Psoas muscle (tissue), 8 donors: ENCODE results near the gene NPB. TPM values are rescaled to one million over a fixed set of nuclear protein-coding genes. Genes with fewer than 3 reads are reported as not detected.
A peak's percentile ranks its signal among the peaks of the same experiment; 100 is the strongest.

Source experiments
- ATAC-seq, 4 donors: fragments of 200-7000 bp; cut with Tn5 transposase; one replicate each; pipeline ENCODE4 v1.9.1; 2020; ENCODE audit warnings: moderate library complexity in 3 of 4, mild to moderate bottlenecking in 2 of 4
- DNase-seq, 2 donors: peaks; one replicate each; pipeline ENCODE4 v3.0.0-alpha.2; 2020
- H3K27ac ChIP-seq: fragments of 200-600 bp; one replicate; pipeline ENCODE4 v1.8.0; 2022
- H3K27me3 ChIP-seq, 3 donors: fragments of 200-600 bp in 1 of 3; one replicate each; pipeline versions ENCODE4 v1.6.1 to v1.8.0; 2013 to 2022; ENCODE audit warnings: low read length in 2 of 3, mild to moderate bottlenecking in 2 of 3, moderate library complexity in 1 of 3; ENCODE audit not compliant: insufficient read depth in 3 of 3
- H3K36me3 ChIP-seq, 2 donors: fragments of 200-600 bp in 1 of 2; one replicate each; pipeline versions ENCODE4 v1.6.1 to v1.8.0; 2013 to 2022; ENCODE audit warnings: low read depth in 1 of 2, mild to moderate bottlenecking in 1 of 2, moderate library complexity in 1 of 2; ENCODE audit not compliant: insufficient read depth in 1 of 2
- H3K4me1 ChIP-seq: fragments of 200-600 bp; one replicate; pipeline ENCODE4 v1.8.0; 2022
- H3K4me3 ChIP-seq: fragments of 200-600 bp; one replicate; pipeline ENCODE4 v1.8.0; 2022; ENCODE audit warnings: mild to moderate bottlenecking
- H3K9me3 ChIP-seq: fragments of 200-600 bp; one replicate; pipeline ENCODE4 v1.8.0; 2022
- CTCF ChIP-seq: fragments of 200-600 bp; IDR thresholded peaks from one replicate; pipeline ENCODE4 v1.8.0; 2022; ENCODE audit warnings: antibody characterized with exemption
- WGBS, 3 donors: extraction: QIAGEN DNeasy Blood & Tissue Kit; methylation state at CpG; one replicate each; pipeline versions ENCODE4 v1.1.6 to v1.1.7; 2013; 5-methylcytosine and 5-hydroxymethylcytosine counted together
- intact Hi-C, 2 donors: fragments of 100-400 bp; cut with DNase I; formaldehyde crosslinking; loops; one replicate each; pipeline versions ENCODE4 v1.11.0 to v1.14.2; 2022
- polyA plus RNA-seq, 3 donors: library from polyadenylated mRNA; stranded (reverse); fragments of 200-250 nt; gene quantifications; one replicate each; pipeline ENCODE4 v1.2.3, GENCODE V29; 2013
- total RNA-seq, 4 donors: library from RNA; stranded (reverse); fragmentation: NEBNext Ultra II Directional in 2 of 4; extraction: Animal tissue kit (Norgen Biotek cat#: 25700) in 2 of 4; gene quantifications; one replicate each; pipeline versions ENCODE4 v1.2.1 to v1.2.4, GENCODE V29; 2021 to 2023
- donor health status: healthy with polysubstance abuse.
- donor health status: DM: no; HTN: no; CAD: no; lungs with moderate emphysema.
- donor health status: Bipolar disorder and iron deficiency.
- donor health status: healthy.
- donor health status: DM: yes; HTN: yes; CAD: no.
- donor health status: DM: no; HTN: no; CAD: no.
- donor health status: DM: no; HTN: no; CAD: no.
- donor health status: DM: yes; HTN: yes; CAD: no.

NPB gene
- total and polyA plus RNA-seq, 7 donors, result 0.42 to 2.9 (median 0.73) TPM

GRCh38 chr17:81911277-81911961 lies 9.4 kb downstream of the NPB start, which contains the start of gene PCYT2:
TSS of gene PCYT2 (minus strand) at chr17:81911399. CDS start at chr17:81911355, 44 bp downstream.
- ATAC-seq, result peak; percentile 84 to 90 (median 88)

GRCh38 chr17:81911969-81912368 lies 9.9 kb downstream of the NPB start:
- no peaks in the 10 kb centered on the region for H3K9me3 ChIP-seq
- H3K4me3 ChIP-seq, result peak overlapping the region; percentile 51
- no peak for ATAC-seq
- no peak for TF ChIP-seq CTCF
- peaks cover 5 to 46% of the 10 kb centered on the region in 2 donors for H3K36me3 ChIP-seq
- no peaks in the 10 kb centered on the region for H3K27me3 ChIP-seq
- H3K4me1 ChIP-seq, result peaks cover 26% of the 10 kb centered on the region
- no peak for DNase-seq
- intact Hi-C loops, result no loop called here
- peak overlapping the region; percentile 46 for H3K27ac ChIP-seq
- 79 to 86% (median 83%) methylated on average over 19 of the region's 19 CpGs for WGBS, 3 donors

More at GRCh38 chr17:81911277-81911961, 9.4 kb downstream of the NPB start, which contains the start of gene PCYT2:
- Histone ChIP-seq H3K4me3 (peak within 1 kb of the TSS; percentile 71), H3K4me1 (peaks cover 26% of the 10 kb centered on the region), H3K9me3 (no peaks in the 10 kb centered on the region), H3K27me3 (no peaks in the 10 kb centered on the region), H3K36me3 (peaks cover 5 to 46% of the 10 kb centered on the region in 2 donors), H3K27ac (peak within 1 kb of the TSS; percentile 46)
- WGBS, 3 donors, result 2 to 3% (median 2%) methylated on average over 31 to 84 of the region's 84 CpGs
- intact Hi-C loops, result no loop called here
- TF ChIP-seq CTCF, result no peak
- peak; percentile 89 to 97 for DNase-seq

- WGBS, 3 donors, result 90 to 92% (median 91%) methylated on average over 31 to 32 of the region's 32 CpGs
- Histone ChIP-seq H3K27me3 (no peaks in the 10 kb centered on the region), H3K4me3 (no peak overlapping the region), H3K36me3 (peaks cover 5 to 46% of the 10 kb centered on the region in 2 donors), H3K9me3 (no peaks in the 10 kb centered on the region), H3K4me1 (peaks cover 25% of the 10 kb centered on the region), H3K27ac (no peak overlapping the region)
- intact Hi-C loops, result no loop called here
- TF ChIP-seq CTCF, result no peak
- no peak for ATAC-seq
- DNase-seq, result no peak
Measured at GRCh38 chr17:81912441-81913309, 10.6 kb downstream of the NPB start.

GRCh38 chr17:81913394-81914102 lies 11.5 kb downstream of the NPB start:
- ATAC-seq (no peak), DNase-seq (no peak)
- H3K4me1 ChIP-seq, result peaks cover 29% of the 10 kb centered on the region
- no peak overlapping the region for H3K27ac ChIP-seq
- H3K27me3 ChIP-seq, result no peaks in the 10 kb centered on the region
- no peak for TF ChIP-seq CTCF
- 92% methylated on average over 31 of the region's 31 CpGs for WGBS, 3 donors
- no peaks in the 10 kb centered on the region for H3K9me3 ChIP-seq
- no peak overlapping the region for H3K4me3 ChIP-seq
- intact Hi-C loops, result no loop called here
- peaks cover 5 to 46% of the 10 kb centered on the region in 2 donors for H3K36me3 ChIP-seq
